ENCODE data around the gene SEPTIN1. TPM values are rescaled to one million over a fixed set of nuclear protein-coding genes. Genes with fewer than 3 reads are reported as not detected.

Gene SEPTIN1
- total RNA-seq, 1 donor = 0.09 TPM

DNA sequence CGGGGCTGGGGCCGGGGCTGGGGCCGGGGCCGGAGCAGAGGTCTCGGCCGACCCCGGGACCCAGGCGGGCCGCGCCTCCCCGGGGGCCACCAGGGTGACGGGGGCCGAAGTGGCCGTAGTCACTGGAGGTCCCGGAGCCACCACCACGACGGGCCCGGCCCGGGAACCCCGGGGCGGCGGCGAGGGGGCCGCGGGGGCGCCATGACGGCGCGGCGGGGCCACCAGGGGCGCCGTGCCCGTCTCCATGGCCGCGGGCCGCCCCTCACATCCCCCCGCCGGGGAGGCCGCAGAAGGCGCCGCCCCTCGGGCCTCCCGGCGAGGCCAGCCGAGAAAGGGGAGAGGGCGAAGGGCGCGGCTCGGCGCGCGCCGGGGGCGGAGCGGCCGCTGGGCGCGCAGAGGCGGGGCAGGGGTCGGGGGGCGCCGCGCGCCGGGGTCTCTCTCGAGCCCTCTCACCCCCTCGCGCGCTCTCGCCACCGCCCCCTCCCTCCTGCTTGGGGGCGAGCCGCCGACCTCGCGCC, 12.4 kb downstream of the SEPTIN1 start:
- TF ChIP-seq, protein P1, sequence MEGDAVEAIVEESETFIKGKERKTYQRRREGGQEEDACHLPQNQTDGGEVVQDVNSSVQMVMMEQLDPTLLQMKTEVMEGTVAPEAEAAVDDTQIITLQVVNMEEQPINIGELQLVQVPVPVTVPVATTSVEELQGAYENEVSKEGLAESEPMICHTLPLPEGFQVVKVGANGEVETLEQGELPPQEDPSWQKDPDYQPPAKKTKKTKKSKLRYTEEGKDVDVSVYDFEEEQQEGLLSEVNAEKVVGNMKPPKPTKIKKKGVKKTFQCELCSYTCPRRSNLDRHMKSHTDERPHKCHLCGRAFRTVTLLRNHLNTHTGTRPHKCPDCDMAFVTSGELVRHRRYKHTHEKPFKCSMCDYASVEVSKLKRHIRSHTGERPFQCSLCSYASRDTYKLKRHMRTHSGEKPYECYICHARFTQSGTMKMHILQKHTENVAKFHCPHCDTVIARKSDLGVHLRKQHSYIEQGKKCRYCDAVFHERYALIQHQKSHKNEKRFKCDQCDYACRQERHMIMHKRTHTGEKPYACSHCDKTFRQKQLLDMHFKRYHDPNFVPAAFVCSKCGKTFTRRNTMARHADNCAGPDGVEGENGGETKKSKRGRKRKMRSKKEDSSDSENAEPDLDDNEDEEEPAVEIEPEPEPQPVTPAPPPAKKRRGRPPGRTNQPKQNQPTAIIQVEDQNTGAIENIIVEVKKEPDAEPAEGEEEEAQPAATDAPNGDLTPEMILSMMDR (IDR thresholded peaks at IDR 0.05; ENCODE audit: insufficient read depth, low read length) = no peak
- DNase-seq (ENCODE audit: low read depth) = no peak
- H3K4me3 ChIP-seq (ENCODE audit: low read depth, low read length) = peak overlapping the region; percentile 93

DNA sequence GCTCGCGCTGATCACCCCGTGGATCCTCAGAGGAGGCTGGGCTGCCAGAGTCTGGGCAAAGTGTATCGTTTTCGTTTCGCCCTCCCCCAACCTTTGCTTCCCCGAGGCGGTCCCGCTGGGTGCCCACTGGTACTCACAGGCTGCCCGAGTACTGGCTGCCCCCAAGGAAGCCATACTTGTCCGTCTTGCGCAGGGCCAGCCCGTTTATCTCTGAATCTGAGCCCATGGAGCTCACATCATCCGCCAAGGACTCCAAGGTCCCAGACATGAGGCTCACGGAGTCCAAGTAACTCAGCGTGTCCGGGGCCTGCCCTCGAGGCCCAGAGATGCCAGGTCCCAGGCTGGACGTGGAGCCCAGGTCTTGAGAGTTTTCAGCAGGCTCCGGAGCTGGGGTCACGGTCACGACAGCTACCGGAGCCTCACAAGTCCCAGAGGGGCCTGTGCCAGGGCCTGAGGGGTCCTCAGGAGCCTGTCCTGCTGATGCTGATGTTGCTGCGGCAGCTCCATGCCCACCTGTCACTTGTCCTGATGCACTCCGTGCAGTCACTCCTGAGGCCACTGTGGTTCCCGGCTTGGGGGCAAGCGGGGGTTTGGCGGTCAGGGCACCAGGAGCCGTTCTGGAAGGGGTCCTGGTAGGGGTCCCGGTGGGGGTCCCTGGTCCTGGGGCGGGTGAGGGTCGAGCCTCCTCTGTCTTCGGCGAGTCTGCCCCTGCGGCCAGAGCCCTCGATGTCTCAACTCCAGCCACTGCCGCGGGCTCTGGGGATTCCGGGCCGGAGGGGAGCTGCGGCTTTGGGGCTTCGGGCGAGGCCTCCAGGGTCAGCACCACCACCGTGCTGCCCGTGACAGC, 13.0 kb downstream of the SEPTIN1 start:
- TF ChIP-seq, protein P1 (IDR thresholded peaks at IDR 0.05; ENCODE audit: insufficient read depth, low read length) = no peak
- H3K4me3 ChIP-seq (ENCODE audit: low read depth, low read length) = peak overlapping the region; percentile 93
- no peak for DNase-seq (ENCODE audit: low read depth)

DNA sequence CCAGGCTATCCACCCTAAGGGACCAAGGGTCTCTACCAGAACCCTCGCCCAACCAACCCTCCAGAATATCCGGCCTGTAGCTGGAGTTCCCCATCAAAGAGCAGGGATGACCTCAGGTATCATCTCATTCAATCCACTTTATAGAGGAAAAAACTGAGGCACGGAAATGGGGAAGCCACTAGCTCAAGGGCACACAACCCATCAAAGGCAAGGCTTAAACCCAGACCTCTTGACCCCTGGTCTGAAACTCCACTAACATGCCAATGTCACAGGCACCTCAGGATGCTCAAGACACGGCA, 13.6 kb downstream of the SEPTIN1 start:
- H3K4me3 ChIP-seq (ENCODE audit: low read depth, low read length) = peak overlapping the region; percentile 93
- TF ChIP-seq, protein P1 (IDR thresholded peaks at IDR 0.05; ENCODE audit: insufficient read depth, low read length) = no peak
- DNase-seq (ENCODE audit: low read depth) = no peak

DNA sequence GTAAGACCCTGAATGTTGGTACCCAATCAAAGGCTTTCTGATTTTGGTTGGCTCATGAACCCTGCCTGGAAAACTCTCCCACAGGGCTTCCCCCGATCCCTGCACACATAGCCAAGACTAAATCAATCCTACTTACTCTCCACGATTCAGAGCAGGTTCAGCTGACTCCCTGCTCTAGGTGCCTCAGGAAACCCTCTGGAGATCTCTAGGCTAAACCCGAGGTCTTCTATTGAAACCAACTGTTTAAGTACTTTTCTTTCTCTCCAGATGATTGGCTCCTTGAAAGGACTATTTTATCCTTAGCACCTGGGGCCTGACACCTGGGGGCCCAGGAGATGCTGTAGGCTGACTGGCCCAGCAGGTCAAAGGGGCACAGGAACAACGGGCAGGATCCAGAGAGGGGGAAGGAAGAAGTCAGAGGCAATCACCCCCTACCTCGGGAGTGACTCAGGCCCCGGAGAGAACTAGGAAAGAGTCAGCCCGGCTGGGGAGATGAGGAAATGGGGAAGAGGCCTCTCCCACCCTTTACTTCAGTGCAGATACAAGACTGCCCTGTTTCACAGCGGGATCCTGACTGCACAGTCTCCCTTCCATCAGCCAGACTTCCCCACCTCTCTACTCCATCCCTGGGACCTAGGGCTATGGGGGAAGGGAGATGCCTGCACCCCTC, 14.1 kb downstream of the SEPTIN1 start:
- H3K4me3 ChIP-seq (ENCODE audit: low read depth, low read length) = peak overlapping the region; percentile 93
- DNase-seq (ENCODE audit: low read depth) = peak; percentile 54

DNA sequence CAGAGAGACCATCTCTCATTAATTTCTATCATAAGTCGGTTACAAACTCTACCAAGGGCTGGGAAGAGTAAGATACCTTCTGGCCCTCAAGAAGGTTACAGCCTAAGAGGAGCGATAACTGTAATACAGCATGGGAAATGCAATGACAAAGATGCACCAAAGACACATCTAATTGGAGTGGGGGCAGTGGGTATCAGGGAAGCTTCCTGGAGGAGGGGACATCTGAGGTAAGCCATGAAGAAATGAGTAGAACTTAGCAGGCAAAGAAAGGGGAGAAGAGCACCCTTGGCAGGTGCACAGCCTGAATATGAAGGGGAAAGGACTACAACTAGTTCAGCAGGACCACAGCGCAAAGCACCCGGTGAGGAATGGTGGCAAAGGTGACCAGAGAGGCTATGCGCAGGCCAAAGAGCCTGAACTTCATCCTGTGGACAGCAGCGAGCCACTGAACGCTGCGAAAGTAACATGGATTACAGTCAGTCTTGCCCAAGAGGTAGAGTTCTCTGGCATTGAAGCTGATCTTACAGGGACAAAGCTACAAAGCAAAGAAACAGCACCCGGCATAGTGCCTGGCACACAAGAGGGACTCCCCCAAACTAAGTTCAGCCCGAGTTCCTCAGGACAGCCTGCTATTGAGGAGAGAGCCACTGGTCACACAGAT, 14.9 kb downstream of the SEPTIN1 start:
- no peak for DNase-seq (ENCODE audit: low read depth)
- peak overlapping the region; percentile 93 for H3K4me3 ChIP-seq (ENCODE audit: low read depth, low read length)
- TF ChIP-seq, protein P1 (IDR thresholded peaks at IDR 0.05; ENCODE audit: insufficient read depth, low read length) = no peak

More for the DNA sequence above, 14.1 kb downstream of the SEPTIN1 start:
- TF ChIP-seq, protein P1 (IDR thresholded peaks at IDR 0.05; ENCODE audit: insufficient read depth, low read length) = no peak

DNA sequence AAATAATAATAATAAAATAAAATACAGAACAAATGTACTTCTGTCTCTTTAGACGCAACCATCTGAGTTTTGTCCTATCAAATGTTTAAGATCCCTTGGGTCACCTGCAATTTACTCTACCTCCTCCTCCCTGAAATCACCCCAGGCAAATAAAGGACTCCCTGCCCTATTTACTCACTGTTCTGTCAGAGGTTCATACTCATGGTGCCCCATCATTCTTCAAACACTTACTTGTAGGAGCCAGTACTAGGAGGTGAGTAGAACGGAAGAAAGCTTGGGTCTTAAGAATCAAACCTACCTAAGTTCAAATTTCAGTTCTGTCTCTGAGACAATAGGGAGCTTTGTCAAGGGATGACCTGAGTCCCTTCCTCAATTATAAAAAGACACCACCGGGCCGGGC, 15.8 kb downstream of the SEPTIN1 start:
- TF ChIP-seq, protein P1 (IDR thresholded peaks at IDR 0.05; ENCODE audit: insufficient read depth, low read length) = no peak
- DNase-seq (ENCODE audit: low read depth) = no peak
- H3K4me3 ChIP-seq (ENCODE audit: low read depth, low read length) = peak overlapping the region; percentile 13
